ENCODE data around the gene CDK10. TPM values are rescaled to one million over a fixed set of nuclear protein-coding genes. Genes with fewer than 3 reads are reported as not detected.
A peak's percentile ranks its signal among the peaks of the same experiment; 100 is the strongest.
"Not testable (repeated sequence)": the region's sequence is repeated elsewhere in the genome, so short reads cannot be mapped to it uniquely, and the experiment has no call there.

The CDK10 gene
- 35.4 TPM for total RNA-seq (ENCODE audit: insufficient read depth, low replicate concordance)

GRCh38 chr16:89686520-89687091 lies at the start of gene CDK10:
Gene CDK10 (plus strand): TSS chr16:89686689. CDS start chr16:89686711, 22 bp downstream.
- DNase-seq (ENCODE audit: low spot score), result peak; percentile 93

- no peak for DNase-seq (ENCODE audit: low spot score)
Observed at GRCh38 chr16:89637379-89637778, 49.1 kb upstream of the CDK10 start.

- DNase-seq (ENCODE audit: low spot score), result no peak
Observed at GRCh38 chr16:89638455-89638854, 48.0 kb upstream of the CDK10 start.

- no peak for DNase-seq (ENCODE audit: low spot score)
Observed at GRCh38 chr16:89639385-89639784, 47.1 kb upstream of the CDK10 start.

GRCh38 chr16:89641458-89642119 lies 44.9 kb upstream of the CDK10 start:
- no peak for DNase-seq (ENCODE audit: low spot score)

GRCh38 chr16:89642574-89642973 lies 43.9 kb upstream of the CDK10 start:
- no peak for DNase-seq (ENCODE audit: low spot score)

- DNase-seq (ENCODE audit: low spot score), result no peak
Observed at GRCh38 chr16:89643769-89644300, 42.7 kb upstream of the CDK10 start.

GRCh38 chr16:89645122-89645521 lies 41.4 kb upstream of the CDK10 start:
- DNase-seq (ENCODE audit: low spot score), result no peak

GRCh38 chr16:89646270-89646669 lies 40.2 kb upstream of the CDK10 start:
- no peak for DNase-seq (ENCODE audit: low spot score)

- no peak for DNase-seq (ENCODE audit: low spot score)
Observed at GRCh38 chr16:89646906-89647305, 39.6 kb upstream of the CDK10 start.

- DNase-seq (ENCODE audit: low spot score), result no peak
Observed at GRCh38 chr16:89651584-89651983, 34.9 kb upstream of the CDK10 start.

GRCh38 chr16:89653656-89654295 lies 32.7 kb upstream of the CDK10 start:
- no peak for DNase-seq (ENCODE audit: low spot score)

GRCh38 chr16:89655062-89655643 lies 31.3 kb upstream of the CDK10 start:
- no peak for DNase-seq (ENCODE audit: low spot score)

- no peak for DNase-seq (ENCODE audit: low spot score)
Observed at GRCh38 chr16:89656435-89657121, 29.9 kb upstream of the CDK10 start.

GRCh38 chr16:89657442-89658220 lies 28.9 kb upstream of the CDK10 start, which contains the start of the genes CHMP1A and SPATA33:
Gene CHMP1A (minus strand): TSS chr16:89657708. CDS start chr16:89657588, 120 bp downstream.
Gene SPATA33 (plus strand): TSS chr16:89657836. CDS start chr16:89657912, 76 bp downstream.
- DNase-seq (ENCODE audit: low spot score), result peak; percentile 81

- DNase-seq (ENCODE audit: low spot score), result no peak
Observed at GRCh38 chr16:89658221-89658879, 28.1 kb upstream of the CDK10 start.

- no peak for DNase-seq (ENCODE audit: low spot score)
Observed at GRCh38 chr16:89660146-89660545, 26.3 kb upstream of the CDK10 start.

- no peak for DNase-seq (ENCODE audit: low spot score)
Observed at GRCh38 chr16:89661215-89661614, 25.3 kb upstream of the CDK10 start.

GRCh38 chr16:89664238-89664637 lies 22.3 kb upstream of the CDK10 start:
- DNase-seq (ENCODE audit: low spot score), result not testable (repeated sequence)

GRCh38 chr16:89667000-89667399 lies 19.5 kb upstream of the CDK10 start:
- not testable (repeated sequence) for DNase-seq (ENCODE audit: low spot score)
